WERI-Rb-1 (cell line): ENCODE data around the gene BOK.

Source experiments
- DNase-seq: peaks from one replicate; pipeline ENCODE4 v3.0.0-alpha.2; 2020
- H3K27ac ChIP-seq: fragments of 250-450 bp; sonication (Bioruptor Pico); 2 replicates; pipeline ENCODE4 v1.5.1; 2020; ENCODE audit warnings: mild to moderate bottlenecking, moderate library complexity
- H3K27me3 ChIP-seq: fragments of 250-450 bp; sonication (Bioruptor Pico); 2 replicates; pipeline ENCODE4 v1.5.1; 2021; ENCODE audit warnings: mild to moderate bottlenecking, low read depth, moderate library complexity; ENCODE audit not compliant: insufficient read depth, severe bottlenecking
- H3K36me3 ChIP-seq: fragments of 250-450 bp; sonication (Bioruptor Pico); 2 replicates; pipeline ENCODE4 v1.5.1; 2020; ENCODE audit warnings: mild to moderate bottlenecking, moderate library complexity
- H3K4me3 ChIP-seq: 2 replicates; pipeline ENCODE4 v1.5.1; 2011; ENCODE audit warnings: low read depth, mild to moderate bottlenecking, control low read depth, low read length
- H3K9me3 ChIP-seq: fragments of 250-450 bp; sonication (Bioruptor Pico); 2 replicates; pipeline ENCODE4 v1.5.1; 2021; ENCODE audit warnings: mild to moderate bottlenecking, moderate library complexity; ENCODE audit not compliant: severe bottlenecking
- TF ChIP-seq, protein P1 (sequence below): IDR thresholded peaks from 2 replicates; pipeline ENCODE4 v1.5.1; 2011; ENCODE audit warnings: low read depth, mild to moderate bottlenecking, control low read depth, inconsistent platforms, low read length

Gene BOK

DNA sequence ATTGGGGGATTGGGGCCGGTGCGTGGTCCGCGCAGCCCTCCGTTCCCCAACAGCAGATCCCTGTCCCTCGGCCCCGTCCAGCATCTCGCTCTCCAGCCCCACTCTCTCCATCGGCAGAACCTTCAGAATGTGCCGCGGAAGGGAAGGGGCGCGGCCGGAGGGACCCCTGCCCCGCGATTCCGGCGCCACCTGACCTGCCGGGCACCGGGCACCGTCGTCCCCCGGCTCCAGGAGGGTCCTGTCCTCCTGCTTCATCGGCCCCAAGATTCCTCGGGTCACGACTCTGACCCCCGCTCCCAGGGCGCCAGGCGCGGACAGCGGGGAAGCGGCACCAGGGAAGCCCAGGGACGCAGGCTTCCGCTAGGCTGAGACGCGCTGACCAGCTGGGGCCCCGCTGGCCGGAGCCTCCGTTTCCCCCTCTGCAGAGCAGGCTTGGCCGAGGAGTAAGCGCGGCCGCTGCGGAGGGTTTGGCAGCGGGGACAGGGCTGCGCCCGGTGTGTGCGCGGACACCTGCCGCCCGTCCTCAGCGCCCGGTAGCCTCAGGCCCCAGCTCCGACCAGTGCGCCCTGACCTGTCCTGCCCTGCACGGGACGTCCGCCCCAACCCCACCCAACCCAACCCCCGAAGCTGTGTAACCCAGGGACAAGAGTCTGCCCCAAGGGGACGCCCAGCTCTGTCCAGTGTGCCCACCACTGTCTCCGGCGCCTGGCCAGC is 16.8 kb upstream of the BOK start:
- no peak overlapping the region for H3K27ac ChIP-seq
- no peaks in the 10 kb centered on the region for H3K27me3 ChIP-seq
- H3K4me3 ChIP-seq: no peak overlapping the region
- TF ChIP-seq, protein P1, sequence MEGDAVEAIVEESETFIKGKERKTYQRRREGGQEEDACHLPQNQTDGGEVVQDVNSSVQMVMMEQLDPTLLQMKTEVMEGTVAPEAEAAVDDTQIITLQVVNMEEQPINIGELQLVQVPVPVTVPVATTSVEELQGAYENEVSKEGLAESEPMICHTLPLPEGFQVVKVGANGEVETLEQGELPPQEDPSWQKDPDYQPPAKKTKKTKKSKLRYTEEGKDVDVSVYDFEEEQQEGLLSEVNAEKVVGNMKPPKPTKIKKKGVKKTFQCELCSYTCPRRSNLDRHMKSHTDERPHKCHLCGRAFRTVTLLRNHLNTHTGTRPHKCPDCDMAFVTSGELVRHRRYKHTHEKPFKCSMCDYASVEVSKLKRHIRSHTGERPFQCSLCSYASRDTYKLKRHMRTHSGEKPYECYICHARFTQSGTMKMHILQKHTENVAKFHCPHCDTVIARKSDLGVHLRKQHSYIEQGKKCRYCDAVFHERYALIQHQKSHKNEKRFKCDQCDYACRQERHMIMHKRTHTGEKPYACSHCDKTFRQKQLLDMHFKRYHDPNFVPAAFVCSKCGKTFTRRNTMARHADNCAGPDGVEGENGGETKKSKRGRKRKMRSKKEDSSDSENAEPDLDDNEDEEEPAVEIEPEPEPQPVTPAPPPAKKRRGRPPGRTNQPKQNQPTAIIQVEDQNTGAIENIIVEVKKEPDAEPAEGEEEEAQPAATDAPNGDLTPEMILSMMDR: no peak
- DNase-seq: no peak
- no peaks in the 10 kb centered on the region for H3K9me3 ChIP-seq
- H3K36me3 ChIP-seq: no peaks in the 10 kb centered on the region

GRCh38 chr2:241542278-241542605 is 16.3 kb upstream of the BOK start:
- H3K36me3 ChIP-seq: no peaks in the 10 kb centered on the region
- no peak for DNase-seq
- no peak overlapping the region for H3K27ac ChIP-seq
- no peaks in the 10 kb centered on the region for H3K9me3 ChIP-seq
- no peak overlapping the region for H3K4me3 ChIP-seq
- no peaks in the 10 kb centered on the region for H3K27me3 ChIP-seq
- TF ChIP-seq, protein P1: no peak

GRCh38 chr2:241545106-241545505 is 13.4 kb upstream of the BOK start:
- no peak overlapping the region for H3K27ac ChIP-seq
- H3K36me3 ChIP-seq: no peaks in the 10 kb centered on the region
- TF ChIP-seq, protein P1: no peak
- H3K9me3 ChIP-seq: no peaks in the 10 kb centered on the region
- no peaks in the 10 kb centered on the region for H3K27me3 ChIP-seq
- no peak overlapping the region for H3K4me3 ChIP-seq
- DNase-seq: no peak

- Histone ChIP-seq H3K27me3 (no peaks in the 10 kb centered on the region), H3K36me3 (no peaks in the 10 kb centered on the region), H3K4me3 (no peak overlapping the region), H3K9me3 (no peaks in the 10 kb centered on the region), H3K27ac (no peak overlapping the region)
- TF ChIP-seq, protein P1: no peak
- no peak for DNase-seq
Observed at GRCh38 chr2:241545523-241546473, 12.7 kb upstream of the BOK start.

DNA sequence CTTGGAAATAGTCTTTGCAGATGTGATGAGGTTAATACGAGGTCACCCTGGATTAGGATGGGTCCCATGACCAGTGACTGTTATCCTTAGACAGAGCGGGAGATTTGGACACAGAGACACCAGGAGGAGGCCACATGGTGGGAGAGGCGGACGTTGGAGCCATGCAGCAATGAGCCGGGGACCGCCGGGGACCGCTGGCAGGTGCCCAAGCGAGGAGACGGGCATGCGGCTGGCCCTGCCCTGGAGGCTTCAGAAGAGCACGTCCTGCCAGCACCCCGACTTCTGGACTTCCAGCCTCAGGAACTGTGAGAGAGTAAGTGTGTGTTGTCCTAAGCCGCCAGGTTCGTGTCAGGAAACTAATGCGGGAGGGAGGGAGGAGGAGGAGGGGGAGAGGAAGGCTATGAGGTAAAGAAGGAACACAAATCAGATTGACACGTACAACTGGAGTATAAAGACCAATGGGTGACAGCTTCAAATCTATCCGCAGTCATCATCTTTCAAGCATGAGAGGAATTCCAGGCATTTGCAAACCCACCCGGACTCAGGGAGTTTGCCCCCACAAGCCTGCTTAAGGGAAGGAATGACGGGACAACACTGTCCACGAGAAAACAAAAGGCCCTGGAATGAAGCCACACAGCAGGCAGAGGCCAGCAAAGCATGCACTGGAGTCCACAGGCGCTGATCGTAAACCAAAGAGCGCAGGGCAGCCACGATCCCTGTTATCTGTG is 11.6 kb upstream of the BOK start:
- TF ChIP-seq, protein P1: no peak
- Histone ChIP-seq H3K27me3 (no peaks in the 10 kb centered on the region), H3K9me3 (no peaks in the 10 kb centered on the region), H3K4me3 (no peak overlapping the region), H3K27ac (peak overlapping the region; percentile 50), H3K36me3 (no peaks in the 10 kb centered on the region)
- DNase-seq: peak; percentile 44
